OCI-LY3 (cell line): Measurements from ENCODE around the gene DSTN.

Experiments
- H2AFZ ChIP-seq: fragments of 200-600, 300-600 bp; shearing (Covaris generic); 2 replicates; pipeline ENCODE4 v1.6.0; 2014; ENCODE audit warnings: antibody characterized with exemption, low read depth, low read length
- H3K27ac ChIP-seq: fragments of 200-600, 300-600 bp; sonication (generic); 2 replicates; pipeline ENCODE4 v1.5.1; 2014; ENCODE audit warnings: mild to moderate bottlenecking, low read length, moderate library complexity, mixed read lengths
- H3K27me3 ChIP-seq: fragments of 200-600, 300-600 bp; sonication (generic); 2 replicates; pipeline ENCODE4 v1.6.1; 2014; ENCODE audit warnings: low read depth, low read length, mixed read lengths
- H3K36me3 ChIP-seq: fragments of 200-600, 300-600 bp; sonication (generic); replicated peaks from 2 replicates; pipeline ENCODE3; 2014; ENCODE audit warnings: low read depth, low read length, mixed read lengths
- H3K4me1 ChIP-seq: fragments of 300-600, 200-600 bp; sonication (generic); 2 replicates; pipeline ENCODE4 v1.6.1; 2014; ENCODE audit warnings: low read length, mixed read lengths
- H3K4me2 ChIP-seq: fragments of 200-600, 300-600 bp; sonication (generic); 2 replicates; pipeline ENCODE4 v1.6.1; 2014; ENCODE audit warnings: low read length, mixed read lengths
- H3K4me3 ChIP-seq: fragments of 300-600, 200-600 bp; sonication (generic); 2 replicates; pipeline ENCODE4 v1.5.1; 2014; ENCODE audit warnings: antibody characterized with exemption, mild to moderate bottlenecking, low read length, moderate library complexity
- H3K79me2 ChIP-seq: fragments of 300-600, 200-600 bp; shearing (Covaris generic); 2 replicates; pipeline ENCODE4 v1.6.1; 2014; ENCODE audit warnings: mild to moderate bottlenecking, low read length, mixed read lengths
- H3K9ac ChIP-seq: fragments of 300-600, 200-600 bp; shearing (Covaris generic); 2 replicates; pipeline ENCODE4 v1.6.0; 2014; ENCODE audit warnings: mild to moderate bottlenecking, low read length, moderate library complexity
- H3K9me3 ChIP-seq: fragments of 200-600, 300-600 bp; shearing (Covaris generic); 2 replicates; pipeline ENCODE4 v1.6.1; 2014; ENCODE audit warnings: low read length, mixed read lengths; ENCODE audit not compliant: insufficient read depth
- H4K20me1 ChIP-seq: fragments of 200-600, 300-600 bp; sonication (generic); 2 replicates; pipeline ENCODE4 v1.6.1; 2016; ENCODE audit warnings: low read length, mixed read lengths; ENCODE audit not compliant: insufficient read depth
- CTCF ChIP-seq: fragments of 200-600, 300-600 bp; sonication (generic); IDR thresholded peaks from 2 replicates; pipeline ENCODE4 v1.5.1; 2014; ENCODE audit warnings: antibody characterized with exemption, low read length, low read depth
- EZH2phosphoT487 ChIP-seq: fragments of 200-600 bp; shearing (Covaris generic); IDR thresholded peaks from 2 replicates; pipeline ENCODE4 v1.6.1; 2018; ENCODE audit warnings: antibody characterized with exemption, mixed run types, low read depth

The DSTN gene

GRCh38 chr20:17650301-17651128 is 80.6 kb downstream of the DSTN start:
- Histone ChIP-seq H3K27me3 (no peaks in the 10 kb centered on the region), H3K4me1 (peaks cover 9% of the 10 kb centered on the region), H2AFZ (no peak overlapping the region), H3K79me2 (no peaks in the 10 kb centered on the region), H3K4me2 (no peak overlapping the region), H3K27ac (no peak overlapping the region), H3K9ac (no peak overlapping the region), H3K9me3 (no peaks in the 10 kb centered on the region), H3K36me3 (no peaks in the 10 kb centered on the region), H4K20me1 (peaks cover 18% of the 10 kb centered on the region), H3K4me3 (no peak overlapping the region)
- TF ChIP-seq EZH2phosphoT487 (no peak), CTCF (no peak)

- Histone ChIP-seq H3K36me3 (no peaks in the 10 kb centered on the region), H3K27ac (no peak overlapping the region), H4K20me1 (peaks cover 18% of the 10 kb centered on the region), H3K27me3 (no peaks in the 10 kb centered on the region), H3K4me3 (no peak overlapping the region), H3K9ac (no peak overlapping the region), H3K4me2 (no peak overlapping the region), H3K4me1 (peaks cover 9% of the 10 kb centered on the region), H2AFZ (no peak overlapping the region), H3K9me3 (no peaks in the 10 kb centered on the region), H3K79me2 (no peaks in the 10 kb centered on the region)
- no peak for TF ChIP-seq CTCF
- TF ChIP-seq EZH2phosphoT487: no peak
These were observed 81.4 kb downstream of the DSTN start for GRCh38 chr20:17651129-17651759.

- Histone ChIP-seq H3K9me3 (no peaks in the 10 kb centered on the region), H3K27me3 (no peaks in the 10 kb centered on the region), H4K20me1 (peaks cover 13% of the 10 kb centered on the region), H3K27ac (no peak overlapping the region), H3K9ac (no peak overlapping the region), H3K4me2 (no peak overlapping the region), H3K36me3 (no peaks in the 10 kb centered on the region), H3K4me1 (peaks cover 9% of the 10 kb centered on the region), H3K79me2 (no peaks in the 10 kb centered on the region), H3K4me3 (no peak overlapping the region), H2AFZ (no peak overlapping the region)
- TF ChIP-seq CTCF (peak; percentile 21; the same call in 1 of the 2 replicates), EZH2phosphoT487 (no peak)
These were observed 82.0 kb downstream of the DSTN start for GRCh38 chr20:17651760-17652388.

GRCh38 chr20:17652411-17652810 is 82.5 kb downstream of the DSTN start:
- H3K27ac ChIP-seq: no peak overlapping the region
- H3K79me2 ChIP-seq: no peaks in the 10 kb centered on the region
- H3K27me3 ChIP-seq: no peaks in the 10 kb centered on the region
- no peaks in the 10 kb centered on the region for H3K36me3 ChIP-seq
- H3K9me3 ChIP-seq: no peaks in the 10 kb centered on the region
- H2AFZ ChIP-seq: no peak overlapping the region
- peaks cover 14% of the 10 kb centered on the region for H4K20me1 ChIP-seq
- TF ChIP-seq CTCF: peak; percentile 45
- TF ChIP-seq EZH2phosphoT487: no peak
- no peak overlapping the region for H3K4me3 ChIP-seq
- no peak overlapping the region for H3K9ac ChIP-seq
- H3K4me1 ChIP-seq: peaks cover 9% of the 10 kb centered on the region
- no peak overlapping the region for H3K4me2 ChIP-seq
